ENCODE measurements around the gene GMNN.
"Not testable (repeated sequence)": the region's sequence is repeated elsewhere in the genome, so short reads cannot be mapped to it uniquely, and the experiment has no call there.

The GMNN gene

GRCh38 chr6:24763578-24763977 is 11.2 kb upstream of the GMNN start:
- peak; percentile 73 for DNase-seq

- not testable (repeated sequence) for DNase-seq
Observed at GRCh38 chr6:24764833-24765828, 9.6 kb upstream of the GMNN start.

DNA sequence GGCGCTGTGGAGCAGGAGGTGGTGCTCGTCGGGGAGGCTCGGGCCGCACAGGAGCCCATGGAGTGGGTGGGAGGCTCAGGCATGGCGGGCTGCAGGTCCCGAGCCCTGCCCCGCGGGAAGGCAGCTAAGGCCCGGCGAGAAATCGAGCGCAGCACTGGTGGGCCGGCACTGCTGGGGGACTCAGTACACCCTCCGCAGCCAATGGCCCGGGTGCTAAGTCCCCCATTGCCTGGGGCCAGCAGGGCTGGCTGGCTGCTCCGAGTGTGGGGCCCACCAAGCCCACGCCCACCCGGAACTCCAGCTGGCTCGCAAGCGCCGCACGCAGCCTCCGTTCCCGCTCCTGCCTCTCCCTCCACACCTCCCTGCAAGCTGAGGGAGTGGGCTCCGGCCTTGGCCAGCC is 8.8 kb upstream of the GMNN start:
- not testable (repeated sequence) for DNase-seq

- DNase-seq = peak; percentile 17
Observed at GRCh38 chr6:24766680-24767462, 7.9 kb upstream of the GMNN start.

DNA sequence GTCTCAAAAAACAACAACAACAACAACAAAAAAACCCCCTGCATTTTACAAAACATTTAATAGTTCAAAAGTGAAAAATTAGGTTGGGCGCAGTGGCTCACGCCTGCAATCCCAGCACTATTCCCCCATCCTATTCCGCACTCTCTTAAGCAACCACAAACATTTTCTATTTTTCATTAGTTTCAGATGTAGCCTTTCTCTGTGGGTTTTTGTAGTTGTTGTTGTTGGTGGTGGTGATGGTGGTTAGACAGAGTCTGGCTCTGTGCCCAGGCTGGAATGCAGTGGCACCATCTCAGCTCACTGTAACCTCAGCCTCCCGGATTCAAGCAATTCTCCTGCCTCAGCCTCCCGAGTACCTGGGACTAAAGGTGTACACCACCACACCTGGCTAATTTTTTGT is 6.4 kb upstream of the GMNN start:
- no peak for DNase-seq

- no peak for DNase-seq
Observed at GRCh38 chr6:24775520-24776058, 852 bp downstream of the GMNN start.

DNA sequence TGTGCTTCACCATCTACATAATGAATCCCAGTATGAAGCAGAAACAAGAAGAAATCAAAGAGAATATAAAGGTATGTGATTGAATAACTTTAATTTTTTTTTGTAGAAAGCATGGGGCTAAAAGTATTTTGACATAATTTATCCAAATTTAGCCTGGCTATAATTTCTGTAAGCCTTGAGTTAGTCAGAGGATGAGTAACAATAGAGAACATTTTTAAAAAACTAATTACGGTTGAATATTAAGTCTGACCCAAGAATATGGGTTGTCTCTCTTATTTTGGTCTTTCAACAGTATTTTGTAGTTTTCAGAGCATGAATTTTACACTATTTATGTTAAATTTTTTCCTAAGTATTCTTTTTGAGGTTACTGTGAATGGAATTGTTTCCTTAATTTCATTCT is 2.5 kb downstream of the GMNN start:
- DNase-seq = no peak

DNA sequence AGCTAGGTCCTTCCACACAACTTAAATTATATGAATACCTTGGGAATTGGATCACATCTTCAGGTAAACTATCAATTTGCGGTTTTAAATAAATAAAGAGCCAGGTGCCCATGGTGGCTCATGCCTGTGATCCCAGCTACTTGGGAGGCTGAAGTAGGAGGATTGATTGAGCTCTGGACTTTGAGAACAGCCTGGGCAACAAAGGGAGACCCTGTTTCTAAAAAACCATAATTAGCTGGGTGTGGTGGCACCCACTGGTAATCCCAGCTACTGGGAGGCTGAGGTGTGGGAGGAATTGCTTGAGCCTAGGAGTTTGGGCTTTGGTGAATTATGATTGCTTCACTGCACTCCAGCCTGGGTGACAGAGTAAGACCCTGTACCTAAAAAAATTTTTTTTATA is 3.4 kb downstream of the GMNN start:
- DNase-seq = no peak

DNA sequence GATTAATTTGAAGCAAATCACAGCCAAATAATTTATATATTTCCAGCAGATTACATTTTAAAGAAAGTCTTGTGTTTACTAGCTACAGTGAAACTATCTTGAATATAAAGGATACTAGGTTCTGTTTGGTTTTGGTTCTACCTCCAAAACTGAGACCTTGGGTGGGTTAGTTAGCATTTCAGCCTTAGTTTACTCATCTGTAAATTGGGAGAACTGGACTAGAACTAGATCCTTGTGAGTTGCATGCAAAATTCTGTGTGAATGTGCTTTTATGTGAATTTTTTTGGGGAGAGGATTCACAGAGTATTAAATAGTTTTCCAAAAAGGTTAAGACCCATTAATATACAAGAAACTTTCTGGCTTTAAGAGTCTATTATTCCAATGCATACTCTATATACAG is 4.1 kb downstream of the GMNN start:
- DNase-seq = no peak

DNA sequence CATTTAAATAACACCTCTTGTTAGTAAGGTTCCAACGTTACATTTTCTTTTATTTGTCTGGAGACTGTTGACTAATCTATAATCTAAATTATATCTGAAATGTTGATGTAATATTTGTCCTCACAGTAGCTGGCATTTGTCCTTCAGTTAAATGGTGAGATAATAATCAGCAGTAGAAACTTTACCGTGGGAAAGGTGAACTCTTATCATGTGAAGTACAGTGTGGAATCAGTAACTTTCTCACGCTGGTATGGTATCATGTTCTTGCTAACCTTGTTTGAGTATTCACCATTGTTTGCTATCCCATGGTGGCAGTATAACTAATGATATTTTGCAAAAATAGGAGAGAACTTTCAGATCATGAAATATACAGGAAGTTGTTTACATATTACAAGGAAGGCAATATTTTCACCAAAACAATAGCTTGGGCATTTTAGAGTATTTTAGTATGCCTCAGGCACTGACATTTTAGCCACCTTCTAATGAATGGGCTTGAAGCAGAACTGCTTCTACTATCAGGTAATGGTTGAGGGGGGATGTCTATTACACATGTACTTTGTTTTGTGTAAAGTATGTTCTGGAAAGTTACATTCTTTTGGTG is 4.8 kb downstream of the GMNN start:
- DNase-seq = no peak

GRCh38 chr6:24780206-24780605 is 5.5 kb downstream of the GMNN start:
- no peak for DNase-seq

GRCh38 chr6:24788031-24788665 is 13.4 kb downstream of the GMNN start:
- DNase-seq = no peak

DNA sequence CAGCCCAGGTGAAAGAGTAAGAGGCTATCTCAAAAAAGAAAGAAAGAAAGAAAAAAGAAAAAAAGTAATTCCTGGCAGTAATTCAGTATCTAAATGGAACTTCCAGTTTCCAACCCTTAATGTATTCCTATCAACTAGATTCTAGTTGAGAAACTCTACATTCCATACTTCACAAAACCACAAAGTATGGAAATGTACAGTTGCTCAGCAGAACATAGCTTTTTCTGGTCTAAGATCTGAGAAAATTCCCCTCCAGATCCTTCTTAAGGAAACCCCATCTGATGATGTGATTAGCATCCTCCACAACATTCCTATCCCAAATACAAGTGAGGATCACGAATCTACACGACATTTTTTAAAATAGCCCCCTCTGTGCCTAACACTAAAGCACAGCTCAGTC is 20.4 kb downstream of the GMNN start:
- DNase-seq = no peak

- no peak for DNase-seq
Observed at GRCh38 chr6:24796616-24797290, 22.0 kb downstream of the GMNN start.

- no peak for DNase-seq
Observed at GRCh38 chr6:24797596-24798216, 23.0 kb downstream of the GMNN start.

DNA sequence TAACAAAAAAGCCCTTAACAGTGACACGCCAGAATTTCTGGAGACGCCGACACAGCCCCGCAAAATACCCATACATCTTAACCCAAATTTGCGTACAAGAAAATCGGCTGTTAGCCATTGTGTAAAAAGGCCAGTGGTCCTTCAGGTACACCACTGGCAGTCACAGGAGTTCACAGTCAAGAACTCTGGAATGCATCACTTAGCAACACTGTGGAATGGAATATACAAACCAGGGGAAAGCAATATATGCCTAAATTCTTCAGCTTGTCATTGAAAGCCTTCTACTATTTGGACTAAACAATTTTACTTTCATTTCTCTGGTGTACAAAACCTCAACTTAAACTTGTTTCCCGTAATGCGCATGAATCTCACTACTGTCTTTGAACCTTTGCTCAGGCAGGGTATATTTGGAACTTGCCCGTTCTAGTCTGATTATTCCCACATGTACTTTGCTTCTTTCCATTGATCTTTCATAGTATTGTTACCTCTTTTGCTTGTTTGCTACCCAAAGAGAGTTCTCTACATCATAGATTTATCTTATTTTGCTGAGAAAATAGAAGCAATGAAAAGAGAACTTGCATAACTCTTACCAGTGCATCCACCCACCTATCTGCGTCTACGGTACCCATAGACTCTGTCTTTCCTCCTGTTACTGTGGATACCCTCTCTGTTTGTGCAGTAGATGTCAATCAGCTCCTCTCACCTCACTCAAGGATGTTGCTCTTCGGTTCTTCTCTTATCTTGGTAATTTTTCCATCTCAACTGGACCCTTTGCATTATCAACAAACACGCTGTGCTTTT is 24.2 kb downstream of the GMNN start, which contains the start of gene ARMH2:
Gene ARMH2, minus strand, starts transcription at position 178 of the 801 bp plus-strand sequence. Its CDS starts 60 bp downstream, at position 118.
- no peak for DNase-seq

DNA sequence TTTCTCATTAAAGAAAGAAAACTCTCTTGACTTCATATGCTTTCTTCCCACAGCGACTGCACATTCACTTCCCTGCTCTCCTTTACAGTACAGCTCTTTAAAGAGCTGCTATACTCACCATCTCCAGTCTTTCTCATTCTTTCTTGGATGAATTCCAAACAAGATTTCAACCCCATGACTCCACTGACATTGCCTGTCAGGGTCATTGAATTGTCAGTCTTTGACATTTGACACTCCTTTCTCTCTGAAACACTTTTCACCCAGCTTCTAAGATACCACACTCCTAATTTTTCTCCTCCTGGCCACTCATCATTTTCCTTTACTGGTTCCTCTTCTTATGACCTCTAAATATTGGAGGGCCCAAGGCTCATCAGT is 24.8 kb downstream of the GMNN start:
- DNase-seq = peak; percentile 11

- DNase-seq = no peak
Observed at GRCh38 chr6:24802271-24803059, 27.7 kb downstream of the GMNN start.

- DNase-seq = no peak
Observed at GRCh38 chr6:24807584-24807983, 32.8 kb downstream of the GMNN start.

DNA sequence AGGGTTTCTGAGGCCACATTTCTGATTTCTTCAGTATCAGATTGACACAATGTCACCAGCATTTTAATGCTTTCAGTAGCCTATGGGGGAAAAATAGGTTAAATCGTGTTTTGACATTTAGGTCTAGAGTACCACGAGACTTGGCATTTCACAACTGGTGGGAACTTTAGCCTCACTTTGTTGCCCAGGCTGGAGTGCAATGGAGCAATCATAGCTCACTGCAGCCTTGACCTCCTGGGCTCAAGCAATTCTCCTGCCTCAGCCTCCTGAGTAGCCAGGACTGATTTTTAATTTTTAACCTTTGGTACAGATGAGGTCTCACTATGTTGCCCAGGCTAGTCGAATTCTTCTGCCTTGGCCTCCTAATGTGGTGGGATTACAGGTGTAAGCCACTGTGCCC is 35.0 kb downstream of the GMNN start:
- DNase-seq = no peak
